CD4-positive, alpha-beta T cell (primary cell): ENCODE measurements around the gene IKZF1. TPM values are rescaled to one million over a fixed set of nuclear protein-coding genes. Genes with fewer than 3 reads are reported as not detected.

Experiments
- ATAC-seq: fragments of 200-7000 bp; cut with Tn5 transposase; one replicate; pipeline ENCODE4 v1.10.0; 2022; ENCODE audit warnings: mild to moderate bottlenecking; ENCODE audit not compliant: poor library complexity
- CTCF ChIA-PET: fragments of 350-600 bp; sonication (Branson Sonifier 250); formaldehyde crosslinking; loops from one replicate; lab custom pipeline; 2021; ENCODE audit warnings: antibody characterized with exemption, inconsistent platforms; lab: Charles Lee
- POLR2A ChIA-PET: fragments of 350-600 bp; sonication (Branson Sonifier 250); formaldehyde crosslinking; loops from one replicate; lab custom pipeline; 2021; ENCODE audit warnings: antibody characterized with exemption, inconsistent platforms; lab: Charles Lee
- DNase-seq, 14 experiments: peaks; one replicate each; pipeline ENCODE4 v3.0.0-alpha.2; 2013 to 2020; ENCODE audit warnings: mixed read lengths in 2 of 14
- H3K27ac ChIP-seq, 2 donors: one replicate each; pipeline versions ENCODE4 v1.5.1 to v1.7.0; 2013; ENCODE audit warnings: low read length in 2 of 2, low read depth in 1 of 2, mild to moderate bottlenecking in 1 of 2
- H3K27me3 ChIP-seq, 2 experiments: 1 replicate in 1 of 2; 2 replicates in 1 of 2; pipeline versions ENCODE4 v1.6.1 to v1.7.0; 2013; ENCODE audit warnings: low read length in 2 of 2, control low read depth in 1 of 2, mild to moderate bottlenecking in 1 of 2, moderate library complexity in 1 of 2; ENCODE audit not compliant: insufficient read depth in 2 of 2, control insufficient read depth in 1 of 2
- H3K36me3 ChIP-seq: one replicate; pipeline ENCODE4 v1.6.1; 2013; ENCODE audit warnings: low read length, control low read depth; ENCODE audit not compliant: insufficient read depth
- H3K4me1 ChIP-seq: one replicate; pipeline ENCODE4 v1.6.1; 2013; ENCODE audit warnings: low read length, control low read depth; ENCODE audit not compliant: insufficient read depth
- H3K4me3 ChIP-seq: one replicate; pipeline ENCODE4 v1.5.1; 2013; ENCODE audit warnings: mild to moderate bottlenecking, low read length, moderate library complexity
- H3K9me3 ChIP-seq, 2 experiments: 1 replicate in 1 of 2; 2 replicates in 1 of 2; pipeline versions ENCODE4 v1.6.1 to v1.7.0; 2013; ENCODE audit warnings: low read length in 2 of 2, mild to moderate bottlenecking in 2 of 2, control low read depth in 1 of 2, moderate library complexity in 1 of 2; ENCODE audit not compliant: control insufficient read depth in 1 of 2, insufficient read depth in 1 of 2
- H3K27ac Mint-ChIP-seq: one replicate; pipeline ENCODE4 v1.8.0; 2020; ENCODE audit warnings: mixed read lengths
- H3K27me3 Mint-ChIP-seq: one replicate; pipeline ENCODE4 v1.8.0; 2021; ENCODE audit warnings: mixed read lengths
- H3K36me3 Mint-ChIP-seq: one replicate; pipeline ENCODE4 v1.8.0; 2021; ENCODE audit warnings: low read depth, mixed read lengths
- H3K4me1 Mint-ChIP-seq: one replicate; pipeline ENCODE4 v1.8.0; 2021; ENCODE audit warnings: low read depth, mixed read lengths
- H3K4me3 Mint-ChIP-seq: one replicate; pipeline ENCODE4 v1.8.0; 2020; ENCODE audit warnings: mild to moderate bottlenecking, mixed read lengths
- H3K9me3 Mint-ChIP-seq: one replicate; pipeline ENCODE4 v1.8.0; 2020; ENCODE audit warnings: mixed read lengths
- CTCF ChIP-seq: fragments of 200-600 bp; IDR thresholded peaks from one replicate; pipeline ENCODE4 v1.8.0; 2022; ENCODE audit warnings: antibody characterized with exemption, mild to moderate bottlenecking
- intact Hi-C, 2 experiments: fragments of 100-400 bp; cut with DNase I in 1 of 2; cut with micrococcal nuclease in 1 of 2; formaldehyde crosslinking; loops; one replicate each; pipeline versions ENCODE4 v1.15.1 to v1.9.0; 2023 to 2025; cut with DNase I, micrococcal nuclease
- total RNA-seq, 174 experiments: library from RNA in 2 of 174; stranded (reverse) in 2 of 174; gene quantifications; one replicate each; pipeline ENCODE4 v1.2.3 and lab custom pipeline; 2021 to 2026

The IKZF1 gene
- total RNA-seq, 2 experiments from 2014 or later = 297 to 300 TPM

- POLR2A ChIA-PET = interaction anchor here (1.2 to 1.6 kb wide), 4 partner anchors 18 to 381 kb away, joined by 3 to 6 read pairs (median 4); partner anchors contain the start of gene ZPBP
- TF ChIP-seq CTCF = no peak
- H3K4me3 Mint-ChIP-seq = peak overlapping the region; percentile 92
- Histone ChIP-seq H3K9me3 (no peaks in the 10 kb centered on the region), H3K4me1 (peaks cover 17% of the 10 kb centered on the region), H3K4me3 (peak overlapping the region; percentile 73), H3K36me3 (peaks cover 17% of the 10 kb centered on the region), H3K27me3 (no peaks in the 10 kb centered on the region), H3K27ac (peak overlapping the region; percentile 62 to 75)
- peak; percentile 1 for ATAC-seq
- H3K27me3 Mint-ChIP-seq = no peaks in the 10 kb centered on the region
- peak overlapping the region; percentile 96 for H3K27ac Mint-ChIP-seq
- no peaks in the 10 kb centered on the region for H3K9me3 Mint-ChIP-seq
- no peak for DNase-seq
- CTCF ChIA-PET = interaction anchor here (1.3 to 1.8 kb wide), 2 partner anchors 18 to 32 kb away, joined by 3 to 5 read pairs; no protein-coding TSS in a partner anchor
- peaks cover 25% of the 10 kb centered on the region for H3K4me1 Mint-ChIP-seq
- peaks cover 34% of the 10 kb centered on the region for H3K36me3 Mint-ChIP-seq
- intact Hi-C loops = no loop called here
These were observed 145.0 kb downstream of the IKZF1 start for GRCh38 chr7:50449501-50449880.

DNA sequence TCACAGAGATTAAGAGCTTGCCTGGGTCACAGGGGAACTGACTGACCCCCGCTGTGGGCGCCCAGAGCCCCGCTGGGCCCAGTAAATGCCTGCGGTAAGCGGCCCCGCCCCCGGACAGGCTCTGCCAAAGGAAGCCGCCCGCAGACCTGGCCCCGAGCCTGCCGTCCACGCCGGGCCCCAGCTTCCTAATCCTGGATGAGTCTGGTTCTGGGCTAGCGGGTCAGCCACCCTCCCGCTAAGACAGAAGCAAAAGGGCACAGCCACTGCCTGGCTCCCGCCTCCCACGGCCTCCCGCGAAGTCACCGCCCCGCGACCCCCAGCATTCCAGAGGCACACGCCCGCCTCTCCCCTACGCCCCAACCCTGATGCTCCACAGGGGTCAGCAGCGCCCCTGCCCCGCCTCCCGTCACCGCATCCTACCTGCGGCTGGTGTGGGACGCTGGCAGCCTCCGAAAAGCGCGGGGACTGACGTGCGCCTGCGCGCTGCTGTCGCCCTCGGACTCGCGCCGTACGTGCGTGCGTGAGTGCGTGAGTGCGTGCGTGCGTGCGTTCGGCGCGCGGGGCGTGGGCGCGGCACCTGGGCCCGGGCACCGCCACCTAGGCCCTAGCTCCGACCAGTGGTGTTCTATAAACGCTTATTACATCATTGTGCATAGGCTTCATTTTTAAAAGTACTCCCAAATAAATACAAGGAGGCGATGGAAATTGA, 145.5 kb downstream of the IKZF1 start, which contains the start of gene FIGNL1:
Gene FIGNL1, minus strand, starts transcription at position 470 of the 709 bp plus-strand sequence. CDS start 3,063 bp downstream, outside the sequence.
- no peaks in the 10 kb centered on the region for H3K27me3 Mint-ChIP-seq
- peak within 1 kb of the TSS; percentile 73 for H3K4me3 ChIP-seq
- H3K27ac ChIP-seq = peak within 1 kb of the TSS; percentile 75
- peak; percentile 95 for ATAC-seq
- CTCF ChIA-PET = interaction anchor here (1.3 to 1.8 kb wide), 2 partner anchors 18 to 32 kb away, joined by 3 to 5 read pairs; no protein-coding TSS in a partner anchor
- peaks cover 25% of the 10 kb centered on the region for H3K4me1 Mint-ChIP-seq
- peak; percentile 65 to 95 (median 81) for DNase-seq
- H3K27ac Mint-ChIP-seq = peak within 1 kb of the TSS; percentile 96
- H3K9me3 Mint-ChIP-seq = no peaks in the 10 kb centered on the region
- no peaks in the 10 kb centered on the region for H3K27me3 ChIP-seq
- POLR2A ChIA-PET = interaction anchor here (1.2 to 1.6 kb wide), 4 partner anchors 18 to 381 kb away, joined by 3 to 6 read pairs (median 4); partner anchors contain the start of gene ZPBP
- peaks cover 29% of the 10 kb centered on the region for H3K36me3 Mint-ChIP-seq
- no peaks in the 10 kb centered on the region for H3K9me3 ChIP-seq
- TF ChIP-seq CTCF = no peak
- H3K36me3 ChIP-seq = peaks cover 17% of the 10 kb centered on the region
- H3K4me3 Mint-ChIP-seq = peak within 1 kb of the TSS; percentile 92
- peaks cover 17% of the 10 kb centered on the region for H3K4me1 ChIP-seq
- intact Hi-C loops = no loop called here

DNA sequence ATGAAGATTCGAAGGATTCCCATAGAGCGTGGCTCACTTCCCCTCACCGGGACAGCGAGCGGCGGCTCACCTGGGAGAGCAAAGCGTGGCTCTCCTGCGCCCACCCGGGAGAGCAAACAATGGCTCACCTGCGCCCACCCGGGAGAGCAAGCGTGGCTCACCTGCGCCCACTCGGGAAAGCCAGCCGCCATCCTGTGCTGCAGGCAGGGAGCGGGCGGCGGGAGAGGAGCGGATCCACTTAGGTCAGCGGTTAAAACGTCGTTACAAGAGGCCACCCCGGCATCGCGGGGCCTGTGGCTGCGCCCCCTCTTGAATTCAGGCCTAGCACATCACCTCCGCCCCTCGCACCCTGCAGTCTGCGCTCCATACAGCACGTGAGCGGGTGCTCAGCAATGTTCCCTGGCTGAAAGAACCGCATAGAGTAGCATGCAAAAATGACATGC, 146.1 kb downstream of the IKZF1 start:
- Histone ChIP-seq H3K4me3 (peak overlapping the region; percentile 73), H3K27ac (peak overlapping the region; percentile 75), H3K36me3 (peaks cover 15% of the 10 kb centered on the region), H3K9me3 (no peaks in the 10 kb centered on the region), H3K27me3 (no peaks in the 10 kb centered on the region), H3K4me1 (peaks cover 17% of the 10 kb centered on the region)
- peaks cover 25% of the 10 kb centered on the region for H3K4me1 Mint-ChIP-seq
- ChIA-PET POLR2A (interaction anchor here (1.2 to 1.6 kb wide), 4 partner anchors 17 to 382 kb away, joined by 3 to 6 read pairs (median 4); partner anchors contain the start of gene ZPBP), CTCF (interaction anchor here (1.8 kb wide), 1 partner anchor 33 kb away, joined by 5 read pairs; no protein-coding TSS in a partner anchor)
- no peaks in the 10 kb centered on the region for H3K27me3 Mint-ChIP-seq
- no peaks in the 10 kb centered on the region for H3K9me3 Mint-ChIP-seq
- peak in 8 of 14 experiments; percentile 8 to 59 (median 23) for DNase-seq
- H3K36me3 Mint-ChIP-seq = peaks cover 23% of the 10 kb centered on the region
- TF ChIP-seq CTCF = no peak
- intact Hi-C loops = no loop called here
- peak; percentile 28 for ATAC-seq
- H3K4me3 Mint-ChIP-seq = peak overlapping the region; percentile 92
- peak overlapping the region; percentile 96 for H3K27ac Mint-ChIP-seq

Other genes starting within 250 kb of the IKZF1 start
- gene ZPBP, start 211.5 kb upstream of the IKZF1 start, total RNA-seq = not detected
- 10 to 100 TPM; 10.4 to 11.5 TPM for gene FIGNL1, start 145.6 kb downstream of the IKZF1 start, total RNA-seq